Stomach (tissue), 9 donors: ENCODE data around the gene SYCN. TPM values are rescaled to one million over a fixed set of nuclear protein-coding genes. Genes with fewer than 3 reads are reported as not detected.

Experiments used
- DNase-seq, 2 donors: peaks; one replicate each; pipeline versions ENCODE4 v3.0.0 to v3.0.0-alpha.2; 2013 to 2019
- H3K27ac ChIP-seq, 5 donors: fragments of 200-600 bp in 4 of 5; sonication (generic) in 4 of 5; one replicate each; pipeline ENCODE4 v1.5.1; 2013 to 2019; ENCODE audit warnings: mild to moderate bottlenecking in 1 of 5, moderate library complexity in 1 of 5
- H3K27me3 ChIP-seq, 3 donors: fragments of 200-600 bp; sonication (generic); one replicate each; pipeline ENCODE4 v1.5.1; 2017 to 2019; ENCODE audit warnings: mixed run types in 1 of 3
- H3K36me3 ChIP-seq, 4 donors: fragments of 200-600 bp; sonication (generic); 1 replicate in 3 of 4; 2 replicates in 1 of 4; pipeline ENCODE4 v1.5.1; 2016 to 2019
- H3K4me1 ChIP-seq, 4 donors: fragments of 200-600 bp; sonication (generic); one replicate each; pipeline ENCODE4 v1.5.1; 2016 to 2019
- H3K4me3 ChIP-seq, 4 donors: fragments of 200-600 bp; sonication (generic) in 3 of 4; one replicate each; pipeline ENCODE4 v1.5.1; 2016 to 2019; ENCODE audit warnings: mild to moderate bottlenecking in 1 of 4
- H3K9me3 ChIP-seq, 4 donors: fragments of 200-600 bp; sonication (generic); one replicate each; pipeline ENCODE4 v1.5.1; 2016 to 2019
- CTCF ChIP-seq, 7 experiments: fragments of 450-650 bp in 4 of 7; fragments of 200-600 bp in 3 of 7; sonication (generic) in 3 of 7; IDR thresholded peaks; one replicate each; pipeline ENCODE4 v1.5.1; 2016 to 2019; ENCODE audit warnings: antibody characterized with exemption in 7 of 7, control low read depth in 2 of 7, mild to moderate bottlenecking in 1 of 7
- EP300 ChIP-seq: sonication (generic); formaldehyde crosslinking; IDR thresholded peaks from one replicate; pipeline ENCODE4 v1.6.1; 2017; ENCODE audit warnings: antibody characterized with exemption
- POLR2A ChIP-seq, 4 donors: fragments of 450-650 bp; IDR thresholded peaks; one replicate each; pipeline ENCODE4 v1.6.1; 2016; ENCODE audit warnings: antibody characterized with exemption in 4 of 4, control low read depth in 2 of 4, mild to moderate bottlenecking in 1 of 4, moderate library complexity in 1 of 4
- POLR2AphosphoS5 ChIP-seq, 3 donors: sonication (generic); formaldehyde crosslinking; IDR thresholded peaks; one replicate each; pipeline ENCODE4 v1.6.1; 2016; ENCODE audit warnings: antibody characterized with exemption in 3 of 3
- WGBS, 5 donors: extraction: QIAGEN DNeasy Blood & Tissue Kit in 3 of 5; methylation state at CpG; one replicate each; pipeline versions ENCODE4 v1.1.5 to v1.1.7; 2013 to 2018; 5-methylcytosine and 5-hydroxymethylcytosine counted together
- intact Hi-C: fragments of 100-400 bp; cut with DNase I; formaldehyde crosslinking; loops from one replicate; pipeline ENCODE4 v1.15.1; 2023; ENCODE audit warnings: low total_unique reads
- polyA plus RNA-seq, 3 donors: library from polyadenylated mRNA; stranded (reverse); fragments of 200-250 nt; gene quantifications; one replicate each; pipeline ENCODE4 v1.2.3, GENCODE V29; 2013
- total RNA-seq, 5 donors: library from RNA; depleted of rRNA; stranded (reverse); fragments of >200 nt; gene quantifications; one replicate each; pipeline versions ENCODE4 v1.1.0 to v1.2.3, GENCODE V29; 2014 to 2016
- donor health status: healthy with polysubstance abuse.
- donor health status: Bipolar disorder and iron deficiency.
- donor health status: healthy.

Gene SYCN
- total and polyA plus RNA-seq, 8 donors: 0.65 to 1.9 TPM; not detected in 6

- H3K9me3 ChIP-seq: peaks cover 0 to 6% (median 0%) of the 10 kb centered on the region in 4 donors
- peaks cover 0 to 14% (median 5%) of the 10 kb centered on the region in 3 donors for H3K27me3 ChIP-seq
- no peak for DNase-seq
- intact Hi-C loops: loop anchor here (5.0 kb wide), 1 partner anchor 65 kb away; no protein-coding TSS in a partner anchor
- H3K4me3 ChIP-seq: no peak overlapping the region
- H3K27ac ChIP-seq: no peak overlapping the region
- H3K4me1 ChIP-seq: peaks cover 0 to 9% (median 3%) of the 10 kb centered on the region in 4 donors
- TF ChIP-seq EP300 (no peak), CTCF (IDR thresholded peaks at IDR 0.05) (peak in 1 of 7 experiments; percentile 29)
- 27 to 47% (median 40%) methylated on average over 8 of the region's 8 CpGs for WGBS, 5 donors
- no peaks in the 10 kb centered on the region for H3K36me3 ChIP-seq
Measured at GRCh38 chr19:39187552-39187943, 16.5 kb downstream of the SYCN start.

GRCh38 chr19:39186391-39186790 lies 17.7 kb downstream of the SYCN start:
- no peak for DNase-seq
- Histone ChIP-seq H3K36me3 (peaks cover 0 to 1% (median 0%) of the 10 kb centered on the region in 4 donors), H3K4me3 (no peak overlapping the region), H3K4me1 (peaks cover 0 to 9% (median 3%) of the 10 kb centered on the region in 4 donors), H3K9me3 (peaks cover 0 to 6% (median 0%) of the 10 kb centered on the region in 4 donors), H3K27me3 (peaks cover 0 to 14% (median 5%) of the 10 kb centered on the region in 3 donors), H3K27ac (no peak overlapping the region)
- intact Hi-C loops: loop anchor here (5.0 kb wide), 1 partner anchor 64 kb away; no protein-coding TSS in a partner anchor
- 90 to 96% (median 94%) methylated on average over 8 of the region's 8 CpGs for WGBS, 5 donors
- TF ChIP-seq POLR2AphosphoS5 (IDR thresholded peaks at IDR 0.05) (no peak), EP300 (no peak), POLR2A (IDR thresholded peaks at IDR 0.05) (no peak), CTCF (IDR thresholded peaks at IDR 0.05) (no peak)

GRCh38 chr19:39183104-39183503 lies 21.0 kb downstream of the SYCN start:
- DNase-seq: no peak
- peaks cover 7 to 31% (median 30%) of the 10 kb centered on the region in 4 donors for H3K36me3 ChIP-seq
- TF ChIP-seq EP300: no peak
- TF ChIP-seq CTCF (IDR thresholded peaks at IDR 0.05): no peak
- TF ChIP-seq POLR2A (IDR thresholded peaks at IDR 0.05): no peak
- no peak for TF ChIP-seq POLR2AphosphoS5 (IDR thresholded peaks at IDR 0.05)
- intact Hi-C loops: no loop called here
- WGBS, 5 donors: 59 to 76% (median 64%) methylated on average over 8 of the region's 8 CpGs
- H3K4me3 ChIP-seq: no peak overlapping the region
- peaks cover 0 to 9% (median 3%) of the 10 kb centered on the region in 4 donors for H3K4me1 ChIP-seq
- peaks cover 0 to 7% (median 5%) of the 10 kb centered on the region in 3 donors for H3K27me3 ChIP-seq
- H3K27ac ChIP-seq: no peak overlapping the region
- H3K9me3 ChIP-seq: peaks cover 0 to 6% (median 0%) of the 10 kb centered on the region in 4 donors

DNA sequence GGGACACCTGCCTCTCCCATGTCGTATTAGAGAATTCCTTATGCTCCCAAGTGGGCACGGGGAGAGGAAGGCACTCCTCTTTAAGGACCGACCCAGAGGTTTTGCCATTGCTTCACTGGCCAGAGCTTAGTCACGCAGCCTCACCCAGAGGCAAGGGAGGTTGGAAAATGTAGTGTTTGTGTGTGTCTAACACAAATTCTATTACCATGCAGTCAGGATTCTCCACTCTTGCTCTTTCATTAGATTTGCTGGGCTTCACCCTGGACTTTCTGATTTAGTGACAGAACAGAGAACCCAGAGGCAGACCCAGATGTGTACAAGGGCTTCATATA lies 21.9 kb downstream of the SYCN start:
- WGBS, 5 donors: 79 to 84% (median 82%) methylated on average over 4 of the region's 4 CpGs
- no peak overlapping the region for H3K4me3 ChIP-seq
- H3K9me3 ChIP-seq: peaks cover 0 to 6% (median 0%) of the 10 kb centered on the region in 4 donors
- DNase-seq: no peak
- TF ChIP-seq CTCF (IDR thresholded peaks at IDR 0.05) (no peak), EP300 (no peak), POLR2AphosphoS5 (IDR thresholded peaks at IDR 0.05) (no peak), POLR2A (IDR thresholded peaks at IDR 0.05) (no peak)
- H3K27me3 ChIP-seq: no peaks in the 10 kb centered on the region
- intact Hi-C loops: no loop called here
- no peak overlapping the region for H3K27ac ChIP-seq
- peaks cover 0 to 2% (median under 1%) of the 10 kb centered on the region in 4 donors for H3K4me1 ChIP-seq
- peaks cover 17 to 41% (median 40%) of the 10 kb centered on the region in 4 donors for H3K36me3 ChIP-seq
